Sigmoid colon (tissue), 7 donors: ENCODE measurements around the gene LPP. TPM values are rescaled to one million over a fixed set of nuclear protein-coding genes. Genes with fewer than 3 reads are reported as not detected.

Experiments
- DNase-seq: peaks from one replicate; pipeline ENCODE4 v3.0.0-alpha.2; 2019
- H3K27ac ChIP-seq, 4 donors: fragments of 200-600 bp; sonication (generic); one replicate each; pipeline ENCODE4 v1.5.1; 2016 to 2019; ENCODE audit warnings: mild to moderate bottlenecking in 1 of 4
- H3K27me3 ChIP-seq, 3 donors: fragments of 200-600 bp; sonication (generic); one replicate each; pipeline ENCODE4 v1.5.1; 2019; ENCODE audit warnings: mild to moderate bottlenecking in 1 of 3
- H3K36me3 ChIP-seq, 4 donors: fragments of 200-600 bp; sonication (generic); one replicate each; pipeline ENCODE4 v1.5.1; 2016 to 2019
- H3K4me1 ChIP-seq, 4 donors: fragments of 200-600 bp; sonication (generic); one replicate each; pipeline ENCODE4 v1.5.1; 2017 to 2019
- H3K4me3 ChIP-seq, 4 donors: fragments of 200-600 bp; sonication (generic); one replicate each; pipeline ENCODE4 v1.5.1; 2017 to 2019; ENCODE audit warnings: mild to moderate bottlenecking in 2 of 4, moderate library complexity in 1 of 4
- H3K9me3 ChIP-seq, 4 donors: fragments of 200-600 bp in 3 of 4; sonication (generic) in 3 of 4; one replicate each; pipeline versions ENCODE4 v1.5.1 to v1.6.1; 2013 to 2019
- EP300 ChIP-seq, 4 donors: sonication (generic); formaldehyde crosslinking; IDR thresholded peaks; one replicate each; pipeline ENCODE4 v1.6.1; 2017; ENCODE audit warnings: antibody characterized with exemption in 4 of 4
- POLR2A ChIP-seq, 2 donors: fragments of 450-650 bp; IDR thresholded peaks; one replicate each; pipeline ENCODE4 v1.6.1; 2016; ENCODE audit warnings: antibody characterized with exemption in 2 of 2, mild to moderate bottlenecking in 2 of 2, moderate library complexity in 2 of 2
- POLR2AphosphoS5 ChIP-seq, 4 donors: sonication (generic); formaldehyde crosslinking; IDR thresholded peaks; one replicate each; pipeline ENCODE4 v1.6.1; 2017; ENCODE audit warnings: antibody characterized with exemption in 4 of 4
- WGBS, 2 donors: extraction: QIAGEN DNeasy Blood & Tissue Kit; methylation state at CpG; one replicate each; pipeline ENCODE4 v1.1.7; 2013; 5-methylcytosine and 5-hydroxymethylcytosine counted together
- intact Hi-C: fragments of 100-400 bp; cut with DNase I; formaldehyde crosslinking; loops from one replicate; pipeline ENCODE4 v1.15.1; 2023
- polyA plus RNA-seq, 3 donors: library from polyadenylated mRNA; stranded (reverse); fragments of 200-250 nt; gene quantifications; one replicate each; pipeline ENCODE4 v1.2.3, GENCODE V29; 2013
- total RNA-seq, 4 donors: library from RNA; depleted of rRNA; stranded (reverse); fragments of >200 nt; gene quantifications; one replicate each; pipeline ENCODE4 v1.1.0, GENCODE V29; 2016
- TF ChIP-seq, protein P1 (sequence below), 4 experiments: fragments of 450-650 bp in 3 of 4; fragments of 200-600 bp in 1 of 4; IDR thresholded peaks; one replicate each; pipeline ENCODE4 v1.5.1; 2016 to 2019; ENCODE audit warnings: antibody characterized with exemption in 4 of 4, mild to moderate bottlenecking in 3 of 4, moderate library complexity in 2 of 4
- donor health status: healthy with polysubstance abuse.
- donor health status: Bipolar disorder and iron deficiency.
- donor health status: healthy.

The LPP gene
- total and polyA plus RNA-seq, 7 donors, result 5.3 to 1,773 (median 824) TPM

DNA sequence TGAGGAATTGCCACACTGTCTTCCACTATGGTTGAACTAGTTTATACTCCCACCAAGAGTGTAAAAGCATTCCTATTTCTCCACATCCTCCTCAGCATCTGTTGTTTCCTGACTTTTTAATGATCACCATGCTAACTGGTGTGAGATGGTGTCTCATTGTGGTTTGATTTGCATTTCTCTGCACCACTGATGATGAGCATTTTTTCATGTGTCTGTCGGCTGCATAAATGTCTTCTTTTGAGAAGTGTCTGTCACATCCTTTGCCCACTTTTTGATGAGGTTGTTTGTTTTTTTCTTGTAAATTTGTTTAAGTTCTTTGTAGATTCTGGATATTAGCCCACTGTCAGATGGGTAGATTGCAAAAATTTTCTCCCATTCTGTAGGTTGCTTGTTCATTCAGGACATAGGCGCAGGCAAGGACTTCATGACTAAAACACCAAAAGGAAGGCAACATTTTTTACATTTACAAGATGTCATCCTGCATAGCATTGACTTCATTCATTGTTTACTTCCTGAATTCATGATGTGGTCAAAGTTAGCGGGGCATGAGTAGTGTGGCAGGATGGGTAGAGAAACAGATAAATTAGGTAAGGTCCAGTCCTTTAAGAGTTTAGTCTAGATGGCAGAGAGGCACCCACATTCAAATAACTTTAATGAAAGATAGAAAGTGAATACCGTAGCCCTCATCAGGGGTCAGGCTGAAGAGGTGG, 45.1 kb upstream of the LPP start:
- DNase-seq, result no peak
- no peak for TF ChIP-seq POLR2AphosphoS5 (IDR thresholded peaks at IDR 0.05)
- TF ChIP-seq, protein P1, sequence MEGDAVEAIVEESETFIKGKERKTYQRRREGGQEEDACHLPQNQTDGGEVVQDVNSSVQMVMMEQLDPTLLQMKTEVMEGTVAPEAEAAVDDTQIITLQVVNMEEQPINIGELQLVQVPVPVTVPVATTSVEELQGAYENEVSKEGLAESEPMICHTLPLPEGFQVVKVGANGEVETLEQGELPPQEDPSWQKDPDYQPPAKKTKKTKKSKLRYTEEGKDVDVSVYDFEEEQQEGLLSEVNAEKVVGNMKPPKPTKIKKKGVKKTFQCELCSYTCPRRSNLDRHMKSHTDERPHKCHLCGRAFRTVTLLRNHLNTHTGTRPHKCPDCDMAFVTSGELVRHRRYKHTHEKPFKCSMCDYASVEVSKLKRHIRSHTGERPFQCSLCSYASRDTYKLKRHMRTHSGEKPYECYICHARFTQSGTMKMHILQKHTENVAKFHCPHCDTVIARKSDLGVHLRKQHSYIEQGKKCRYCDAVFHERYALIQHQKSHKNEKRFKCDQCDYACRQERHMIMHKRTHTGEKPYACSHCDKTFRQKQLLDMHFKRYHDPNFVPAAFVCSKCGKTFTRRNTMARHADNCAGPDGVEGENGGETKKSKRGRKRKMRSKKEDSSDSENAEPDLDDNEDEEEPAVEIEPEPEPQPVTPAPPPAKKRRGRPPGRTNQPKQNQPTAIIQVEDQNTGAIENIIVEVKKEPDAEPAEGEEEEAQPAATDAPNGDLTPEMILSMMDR (IDR thresholded peaks at IDR 0.05), result no peak
- TF ChIP-seq POLR2A (IDR thresholded peaks at IDR 0.05), result no peak
- no peak for TF ChIP-seq EP300 (IDR thresholded peaks at IDR 0.05)
- Histone ChIP-seq H3K4me1 (no peaks in the 10 kb centered on the region), H3K27me3 (no peaks in the 10 kb centered on the region), H3K27ac (no peak overlapping the region), H3K9me3 (no peaks in the 10 kb centered on the region), H3K4me3 (no peak overlapping the region), H3K36me3 (no peaks in the 10 kb centered on the region)
- intact Hi-C loops, result no loop called here
- 76 to 93% methylated on average over 4 of the region's 4 CpGs for WGBS, 2 donors

GRCh38 chr3:188111002-188111584, 42.9 kb upstream of the LPP start:
- no peak overlapping the region for H3K27ac ChIP-seq
- WGBS, 2 donors, result 91 to 93% methylated on average over 2 of the region's 2 CpGs
- TF ChIP-seq, protein P1 (IDR thresholded peaks at IDR 0.05), result no peak
- TF ChIP-seq POLR2AphosphoS5 (IDR thresholded peaks at IDR 0.05) (no peak), POLR2A (IDR thresholded peaks at IDR 0.05) (no peak), EP300 (IDR thresholded peaks at IDR 0.05) (no peak)
- no peak for DNase-seq
- H3K36me3 ChIP-seq, result no peaks in the 10 kb centered on the region
- no peaks in the 10 kb centered on the region for H3K9me3 ChIP-seq
- intact Hi-C loops, result loop anchor here (5.0 kb wide), 1 partner anchor 34 kb away; no protein-coding TSS in a partner anchor
- H3K4me1 ChIP-seq, result no peaks in the 10 kb centered on the region
- H3K4me3 ChIP-seq, result no peak overlapping the region
- H3K27me3 ChIP-seq, result no peaks in the 10 kb centered on the region

GRCh38 chr3:188113756-188114155, 40.2 kb upstream of the LPP start:
- intact Hi-C loops, result loop anchor here (5.0 kb wide), 1 partner anchor 36 kb away; no protein-coding TSS in a partner anchor
- TF ChIP-seq EP300 (IDR thresholded peaks at IDR 0.05) (no peak), POLR2AphosphoS5 (IDR thresholded peaks at IDR 0.05) (no peak), POLR2A (IDR thresholded peaks at IDR 0.05) (no peak)
- TF ChIP-seq, protein P1 (IDR thresholded peaks at IDR 0.05), result no peak
- Histone ChIP-seq H3K27ac (no peak overlapping the region), H3K36me3 (no peaks in the 10 kb centered on the region), H3K9me3 (peaks cover 0 to 2% (median 0%) of the 10 kb centered on the region in 4 donors), H3K27me3 (no peaks in the 10 kb centered on the region), H3K4me1 (no peaks in the 10 kb centered on the region), H3K4me3 (no peak overlapping the region)
- DNase-seq, result no peak

DNA sequence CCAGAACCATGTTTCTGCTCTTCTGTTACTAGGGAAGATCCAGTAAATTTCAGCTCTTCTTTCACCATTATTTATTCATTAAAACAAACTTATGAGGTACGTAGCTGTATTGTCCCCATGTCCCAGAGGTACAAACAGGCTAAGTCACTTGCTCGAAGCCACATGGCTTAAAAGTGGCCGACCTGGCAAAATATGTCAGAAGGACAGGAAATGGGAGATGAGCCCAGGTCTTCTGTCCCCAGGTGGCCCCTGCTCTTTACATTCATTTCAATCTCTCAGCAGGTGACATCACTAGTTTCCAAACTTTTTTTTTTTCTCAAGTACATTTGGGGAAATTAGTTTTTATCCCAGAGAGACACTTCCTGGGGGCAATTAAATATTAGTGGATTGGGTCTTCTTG, 34.1 kb upstream of the LPP start:
- intact Hi-C loops, result no loop called here
- TF ChIP-seq EP300 (IDR thresholded peaks at IDR 0.05) (no peak), POLR2AphosphoS5 (IDR thresholded peaks at IDR 0.05) (no peak), POLR2A (IDR thresholded peaks at IDR 0.05) (no peak)
- TF ChIP-seq, protein P1 (IDR thresholded peaks at IDR 0.05), result no peak
- Histone ChIP-seq H3K27me3 (no peaks in the 10 kb centered on the region), H3K4me3 (no peak overlapping the region), H3K9me3 (peaks cover 0 to 2% (median 0%) of the 10 kb centered on the region in 4 donors), H3K4me1 (peaks cover 0 to 18% (median 11%) of the 10 kb centered on the region in 4 donors), H3K36me3 (no peaks in the 10 kb centered on the region), H3K27ac (no peak overlapping the region)
- DNase-seq, result no peak
- WGBS, 2 donors, result 88 to 94% methylated on average over 3 of the region's 3 CpGs
